ENCODE measurements around the gene AP2A2.

AP2A2 gene

DNA sequence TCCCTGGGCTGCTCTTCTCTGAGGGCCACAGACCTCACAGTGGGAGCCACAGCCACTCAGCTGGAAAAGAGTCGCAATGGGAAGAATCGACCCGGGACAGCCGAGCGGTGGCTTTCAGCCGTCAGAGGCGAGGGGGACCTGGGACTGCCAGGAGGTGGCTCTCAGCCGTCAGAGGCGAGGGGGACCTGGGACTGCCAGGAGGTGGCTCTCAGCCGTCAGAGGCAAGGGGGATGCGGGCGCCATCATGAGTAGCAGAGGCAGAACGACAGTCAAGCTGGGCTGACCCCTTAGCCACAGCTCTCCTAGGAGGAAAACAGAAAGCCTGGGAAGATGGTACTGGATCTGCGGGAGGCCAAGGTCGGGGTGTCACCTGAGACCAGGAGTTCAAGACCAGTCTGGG lies 134.1 kb downstream of the AP2A2 start:
- DNase-seq (ENCODE audit: low read depth) = no peak

DNA sequence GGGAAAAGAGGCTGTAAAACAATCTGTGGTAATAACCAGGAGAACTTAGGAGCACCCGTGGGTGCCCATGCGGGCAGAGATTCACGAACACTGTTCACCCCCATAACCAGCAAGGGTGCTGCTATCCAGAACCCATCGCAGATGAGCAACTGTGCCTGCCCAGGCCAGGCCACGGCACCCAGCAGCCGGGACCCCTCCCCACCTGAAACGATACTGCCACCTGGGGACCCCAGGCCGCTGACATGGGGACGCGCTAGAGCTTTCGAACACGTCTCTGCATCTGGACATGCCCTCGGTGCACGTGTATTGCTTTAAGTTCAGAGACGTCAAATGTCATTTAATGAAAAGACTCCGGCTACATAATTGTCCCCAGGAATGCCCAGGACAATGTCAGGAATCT lies 134.7 kb downstream of the AP2A2 start:
- no peak for DNase-seq (ENCODE audit: low read depth)

DNA sequence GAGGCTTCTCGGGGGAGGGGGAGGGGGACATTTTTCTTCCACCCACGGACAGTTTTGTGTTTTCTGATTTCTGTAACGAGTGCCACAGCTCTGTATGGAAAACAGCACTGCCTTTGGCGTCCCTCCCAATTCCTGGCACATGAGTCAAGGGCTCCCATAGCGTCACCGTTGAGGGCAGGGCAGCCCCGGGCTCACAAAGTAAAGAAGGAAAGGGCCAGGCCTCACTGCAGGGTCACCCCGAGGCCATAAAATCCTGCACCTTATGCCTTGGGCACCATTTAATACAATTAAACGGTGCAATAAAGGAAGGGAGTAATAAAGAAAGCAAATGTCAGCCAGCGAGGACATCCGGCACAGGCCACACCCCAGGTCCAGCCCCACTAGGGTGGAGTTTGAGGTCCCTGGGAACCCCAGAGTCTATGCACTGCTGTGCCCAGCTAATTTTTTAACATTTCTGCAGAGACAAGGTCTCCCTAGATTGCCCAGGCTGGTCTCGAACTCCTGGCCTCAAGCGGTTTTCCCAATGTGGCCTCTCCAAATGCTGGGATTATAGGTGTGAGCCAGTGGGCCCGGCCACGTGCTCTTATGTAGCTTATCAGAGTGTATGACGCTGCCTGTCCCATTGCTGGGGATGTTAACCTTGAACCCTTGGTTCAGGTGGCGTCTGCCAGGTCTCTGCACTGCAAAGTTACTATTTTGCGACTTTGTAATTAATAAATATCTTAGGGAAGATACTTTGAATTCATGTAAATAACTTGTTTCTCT lies 135.4 kb downstream of the AP2A2 start:
- no peak for DNase-seq (ENCODE audit: low read depth)

Data from CMK (cell line).